BJ (cell line): ENCODE results near the gene PRR5. TPM values are rescaled to one million over a fixed set of nuclear protein-coding genes. Genes with fewer than 3 reads are reported as not detected.
"Not testable (repeated sequence)": the region's sequence is repeated elsewhere in the genome, so short reads cannot be mapped to it uniquely, and the experiment has no call there.

Experiments
- CTCF ChIA-PET: fragments of 350-600 bp; formaldehyde crosslinking; extraction: SDS; loops from one replicate; lab custom pipeline; 2021; ENCODE audit warnings: antibody characterized with exemption, inconsistent platforms; lab: Yijun Ruan, JAX
- POLR2A ChIA-PET: fragments of 300-600 bp; sonication (Branson Sonifier 250); formaldehyde crosslinking; extraction: SDS; loops from one replicate; lab custom pipeline; 2021; ENCODE audit warnings: antibody characterized with exemption; lab: Charles Lee
- DNase-seq: peaks from one replicate; pipeline ENCODE4 v3.0.0-alpha.2; 2011; ENCODE audit warnings: low read depth
- H3K27me3 ChIP-seq: 2 replicates; pipeline ENCODE4 v1.6.0; 2011; ENCODE audit warnings: low read length; ENCODE audit not compliant: control insufficient read depth, insufficient read depth
- H3K36me3 ChIP-seq: 2 replicates; pipeline ENCODE4 v1.5.1; 2011; ENCODE audit warnings: low read length; ENCODE audit not compliant: control insufficient read depth, insufficient read depth
- H3K4me3 ChIP-seq: 2 replicates; pipeline ENCODE4 v1.5.1; 2011; ENCODE audit warnings: low read depth, mild to moderate bottlenecking, control low read depth, low read length
- CTCF ChIP-seq: IDR thresholded peaks from 2 replicates; pipeline ENCODE4 v1.5.1; 2011; ENCODE audit warnings: low read depth, mild to moderate bottlenecking, control low read depth, inconsistent platforms, low read length, moderate library complexity; ENCODE audit not compliant: insufficient read depth
- polyA plus RNA-seq: library from polyadenylated mRNA; depleted of rRNA; stranded (reverse); fragments of >200 nt; gene quantifications from 2 replicates; pipeline ENCODE4 v1.2.3, GENCODE V29; 2011

The PRR5 gene
- polyA plus RNA-seq, 1 experiment: 33.4 TPM

- Histone ChIP-seq H3K36me3 (no peaks in the 10 kb centered on the region), H3K4me3 (no peak overlapping the region), H3K27me3 (peaks cover 9% of the 10 kb centered on the region)
- no peak for TF ChIP-seq CTCF
- POLR2A ChIA-PET: no interaction called here
- no peak for DNase-seq
- CTCF ChIA-PET: interaction anchor here (1.1 to 1.5 kb wide), 2 partner anchors 10 to 60 kb away, joined by 3 to 5 read pairs; no protein-coding TSS in a partner anchor
These were observed 41.8 kb downstream of the PRR5 start for GRCh38 chr22:44743804-44744211.

GRCh38 chr22:44745853-44746789 lies 44.1 kb downstream of the PRR5 start:
- Histone ChIP-seq H3K27me3 (peaks cover 9% of the 10 kb centered on the region), H3K4me3 (no peak overlapping the region), H3K36me3 (no peaks in the 10 kb centered on the region)
- ChIA-PET POLR2A (no interaction called here), CTCF (interaction anchor here (1.0 to 1.5 kb wide), 3 partner anchors 10 to 61 kb away, joined by 3 to 4 read pairs (median 3); no protein-coding TSS in a partner anchor)
- DNase-seq: no peak
- TF ChIP-seq CTCF: no peak

GRCh38 chr22:44747784-44748127 lies 45.8 kb downstream of the PRR5 start:
- H3K27me3 ChIP-seq: peaks cover 11% of the 10 kb centered on the region
- H3K36me3 ChIP-seq, POLR2A ChIA-PET, H3K4me3 ChIP-seq, DNase-seq: not testable (repeated sequence)
- CTCF ChIA-PET: interaction anchor here (0.6 to 1.1 kb wide), 2 partner anchors 11 to 50 kb away, joined by 3 read pairs; no protein-coding TSS in a partner anchor

- Histone ChIP-seq H3K4me3 (no peak overlapping the region), H3K36me3 (no peaks in the 10 kb centered on the region), H3K27me3 (peaks cover 14% of the 10 kb centered on the region)
- TF ChIP-seq CTCF: no peak
- POLR2A ChIA-PET: no interaction called here
- DNase-seq: no peak
- CTCF ChIA-PET: interaction anchor here (1.1 kb wide), 1 partner anchor 12 kb away, joined by 3 read pairs; no protein-coding TSS in a partner anchor
These were observed 46.5 kb downstream of the PRR5 start for GRCh38 chr22:44748524-44748923.

GRCh38 chr22:44750481-44750880 lies 48.5 kb downstream of the PRR5 start:
- Histone ChIP-seq H3K4me3 (no peak overlapping the region), H3K36me3 (no peaks in the 10 kb centered on the region), H3K27me3 (peaks cover 20% of the 10 kb centered on the region)
- no peak for DNase-seq
- no peak for TF ChIP-seq CTCF
- ChIA-PET CTCF (interaction anchor here (1.4 kb wide), 1 partner anchor 12 kb away, joined by 3 read pairs; no protein-coding TSS in a partner anchor), POLR2A (no interaction called here)
